B cell (primary cell): ENCODE data around the gene TMEM42. TPM values are rescaled to one million over a fixed set of nuclear protein-coding genes. Genes with fewer than 3 reads are reported as not detected.
A peak's percentile ranks its signal among the peaks of the same experiment; 100 is the strongest.

ENCODE experiments used
- ATAC-seq: fragments of 200-7000 bp; cut with Tn5 transposase; one replicate; pipeline ENCODE4 v1.10.0; 2021; ENCODE audit warnings: low read depth, mild to moderate bottlenecking, moderate number of reproducible peaks, moderate library complexity
- CTCF ChIA-PET: fragments of 350-600 bp; sonication (Branson Sonifier 250); formaldehyde crosslinking; loops from one replicate; lab custom pipeline; 2021; ENCODE audit warnings: antibody characterized with exemption, inconsistent platforms; lab: Charles Lee
- POLR2A ChIA-PET: fragments of 350-600 bp; sonication (Branson Sonifier 250); formaldehyde crosslinking; loops from one replicate; lab custom pipeline; 2021; ENCODE audit warnings: antibody characterized with exemption; lab: Charles Lee
- DNase-seq: peaks from one replicate; pipeline ENCODE4 v3.0.0; 2013
- H2AFZ ChIP-seq: 2 replicates; pipeline ENCODE4 v1.6.1; 2012; ENCODE audit warnings: mild to moderate bottlenecking, low read depth, low read length; ENCODE audit not compliant: insufficient read depth, poor library complexity, severe bottlenecking
- H3K27ac ChIP-seq, 2 donors: 1 replicate in 1 of 2; 2 replicates in 1 of 2; pipeline ENCODE4 v1.5.1; 2012 to 2013; ENCODE audit warnings: low read length in 2 of 2, mild to moderate bottlenecking in 2 of 2, moderate library complexity in 1 of 2
- H3K27me3 ChIP-seq, 4 experiments: fragments of 200-600 bp in 1 of 4; sonication (generic) in 1 of 4; replicated peaks in 1 of 4; 1 replicate in 2 of 4; 2 replicates in 2 of 4; pipeline versions ENCODE4 v1.6.1 to v1.7.0; 2013 to 2016; ENCODE audit warnings: low read length in 3 of 4, mild to moderate bottlenecking in 2 of 4, mixed read lengths in 1 of 4, moderate library complexity in 1 of 4; ENCODE audit not compliant: insufficient read depth in 4 of 4, control insufficient read depth in 3 of 4; ENCODE audit errors: control extremely low read depth in 1 of 4
- H3K36me3 ChIP-seq, 2 experiments: replicated peaks in 1 of 2; 1 replicate in 1 of 2; 2 replicates in 1 of 2; pipeline versions ENCODE4 v1.6.1 to v1.7.1; 2013; ENCODE audit warnings: low read length in 1 of 2; ENCODE audit not compliant: insufficient read depth in 2 of 2, control insufficient read depth in 1 of 2; ENCODE audit errors: control extremely low read depth in 1 of 2, extremely low read depth in 1 of 2
- H3K4me1 ChIP-seq, 2 donors: fragments of 200-600 bp in 1 of 2; sonication (generic) in 1 of 2; 1 replicate in 1 of 2; 2 replicates in 1 of 2; pipeline versions ENCODE4 v1.5.1 to v1.6.1; 2013 to 2017; ENCODE audit warnings: low read length in 2 of 2; ENCODE audit not compliant: control insufficient read depth in 2 of 2, insufficient read depth in 2 of 2
- H3K4me2 ChIP-seq: replicated peaks from 2 replicates; pipeline ENCODE3; 2012; ENCODE audit warnings: mild to moderate bottlenecking, low read depth, low read length; ENCODE audit not compliant: poor library complexity, severe bottlenecking
- H3K4me3 ChIP-seq, 5 experiments: fragments of 200-600 bp in 1 of 5; sonication (generic) in 1 of 5; 1 replicate in 3 of 5; 2 replicates in 2 of 5; pipeline versions ENCODE4 v1.5.1 to v1.7.0; 2011 to 2016; ENCODE audit warnings: low read length in 4 of 5, mild to moderate bottlenecking in 4 of 5, low read depth in 2 of 5, control low read depth in 1 of 5, moderate library complexity in 1 of 5; ENCODE audit not compliant: insufficient read depth in 1 of 5; ENCODE audit errors: control extremely low read depth in 1 of 5, extremely low read depth in 1 of 5
- H3K79me2 ChIP-seq: fragments of 200-600 bp; sonication (generic); one replicate; pipeline ENCODE4 v1.6.0; 2016; ENCODE audit warnings: low read length; ENCODE audit not compliant: control insufficient read depth, insufficient read depth
- H3K9ac ChIP-seq: fragments of 200-600 bp; sonication (generic); 2 replicates; pipeline ENCODE4 v1.6.1; 2017; ENCODE audit warnings: mild to moderate bottlenecking, low read length, moderate library complexity
- H3K9me3 ChIP-seq, 3 donors: one replicate each; pipeline versions ENCODE4 v1.6.1 to v1.7.1; 2013; ENCODE audit warnings: low read length in 2 of 3; ENCODE audit not compliant: control insufficient read depth in 2 of 3, insufficient read depth in 1 of 3; ENCODE audit errors: control extremely low read depth in 1 of 3
- H4K20me1 ChIP-seq: 2 replicates; pipeline ENCODE4 v1.6.0; 2012; ENCODE audit warnings: mild to moderate bottlenecking, low read length; ENCODE audit not compliant: insufficient read depth, control insufficient read depth, poor library complexity, severe bottlenecking
- H3K27ac Mint-ChIP-seq: one replicate; pipeline ENCODE4 v1.8.0; 2021; ENCODE audit warnings: mixed read lengths
- H3K27me3 Mint-ChIP-seq: one replicate; pipeline ENCODE4 v1.8.0; 2021; ENCODE audit warnings: mixed read lengths
- H3K4me1 Mint-ChIP-seq: one replicate; pipeline ENCODE4 v1.8.0; 2021; ENCODE audit warnings: mixed read lengths
- H3K4me3 Mint-ChIP-seq: one replicate; pipeline ENCODE4 v1.8.0; 2021; ENCODE audit warnings: mixed read lengths
- H3K9me3 Mint-ChIP-seq: one replicate; pipeline ENCODE4 v1.8.0; 2022; ENCODE audit warnings: mixed read lengths; ENCODE audit not compliant: insufficient read depth
- EZH2 ChIP-seq: IDR thresholded peaks from 2 replicates; pipeline ENCODE4 v1.6.1; 2012; ENCODE audit warnings: borderline replicate concordance, low read depth, mild to moderate bottlenecking, moderate library complexity, low read length; ENCODE audit not compliant: insufficient read depth, poor library complexity, severe bottlenecking
- WGBS: methylation state at CpG from one replicate; pipeline ENCODE4 v1.1.5; 2013; ENCODE audit warnings: missing lambda C conversion rate; ENCODE audit not compliant: insufficient coverage; 5-methylcytosine and 5-hydroxymethylcytosine counted together
- intact Hi-C: fragments of 100-400 bp; cut with micrococcal nuclease; formaldehyde crosslinking; loops from one replicate; pipeline ENCODE4 v1.10.0; 2022
- polyA plus RNA-seq: library from polyadenylated mRNA; depleted of rRNA; stranded (reverse); fragments of >200 nt; gene quantifications from 2 replicates; pipeline ENCODE4 v1.2.3, GENCODE V29; 2012
- total RNA-seq, 2 donors: library from RNA; stranded (reverse); fragments of 120-200 nt in 1 of 2; gene quantifications; 1 replicate in 1 of 2; 2 replicates in 1 of 2; pipeline versions ENCODE4 v1.2.3 to v1.2.4, GENCODE V29; 2013 to 2022
- TF ChIP-seq, protein P1 (sequence below): fragments of 200-600 bp; IDR thresholded peaks from one replicate; pipeline ENCODE4 v1.8.0; 2022; ENCODE audit warnings: antibody characterized with exemption, mild to moderate bottlenecking

TMEM42 gene
- total and polyA plus RNA-seq, 2 donors (not counting 1 experiment from before 2014, with no cell fraction given): 22.6 to 32.4 TPM

DNA sequence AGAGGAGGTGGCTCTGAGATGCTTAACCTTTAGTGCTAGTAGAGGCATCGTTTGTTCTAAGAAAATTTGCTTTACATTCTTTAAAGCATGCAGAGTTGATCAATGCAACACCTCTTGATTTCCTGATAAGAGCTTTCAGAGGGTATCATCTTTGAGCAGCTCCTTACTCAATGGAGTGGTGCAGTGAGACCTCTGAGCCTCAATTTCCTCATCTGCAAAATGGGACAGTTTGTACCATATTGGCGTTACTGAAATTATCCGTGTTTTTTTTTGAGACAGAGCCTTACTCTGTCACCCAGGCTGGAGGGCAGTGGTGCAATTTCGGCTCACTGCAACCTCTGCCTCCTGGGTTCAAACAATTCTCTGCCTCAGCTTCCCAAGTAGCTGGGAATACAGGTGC is 1.6 kb upstream of the TMEM42 start:
- intact Hi-C loops: loop anchor here (2.0 to 5.0 kb wide), 2 partner anchors 523 to 1169 kb away; partner anchors contain the start of genes ABHD5 and TCAIM

DNA sequence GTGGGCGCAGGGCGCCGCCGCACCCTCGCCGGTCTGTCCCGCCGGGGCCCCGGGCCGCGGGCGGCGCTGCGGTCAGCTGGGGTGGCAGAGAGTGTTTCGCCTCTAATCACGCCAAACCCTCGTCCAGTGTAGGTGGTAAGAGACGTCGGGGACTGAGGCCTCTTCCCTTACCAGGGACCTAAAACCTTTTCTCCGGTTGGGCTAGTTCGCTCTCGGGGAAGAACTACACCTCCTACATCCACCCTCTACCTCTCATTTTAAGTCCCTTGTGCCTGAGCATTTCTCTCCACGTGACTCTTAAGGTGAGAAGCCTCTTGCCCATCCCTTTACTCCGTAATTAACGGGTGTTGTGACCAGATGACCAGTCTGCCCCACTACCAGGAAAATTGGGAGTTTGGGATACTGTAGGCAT is 520 bp downstream of the TMEM42 start:
- POLR2A ChIA-PET: no interaction called here
- H3K79me2 ChIP-seq: peaks cover 8% of the 10 kb centered on the region
- no peaks in the 10 kb centered on the region for H3K27me3 ChIP-seq
- H3K36me3 ChIP-seq: peaks cover 0 to 5% of the 10 kb centered on the region in 2 experiments
- no peaks in the 10 kb centered on the region for H4K20me1 ChIP-seq
- Mint-ChIP-seq H3K4me3 (peak overlapping the region; percentile 90), H3K27me3 (no peaks in the 10 kb centered on the region), H3K9me3 (no peaks in the 10 kb centered on the region), H3K4me1 (peaks cover 23% of the 10 kb centered on the region), H3K27ac (peak overlapping the region; percentile 85)
- 0% methylated on average over 17 of the region's 25 CpGs for WGBS
- CTCF ChIA-PET: interaction anchor here (0.6 kb wide), 1 partner anchor 137 kb away, joined by 3 read pairs; no protein-coding TSS in a partner anchor
- H3K4me1 ChIP-seq: peaks cover 7 to 13% of the 10 kb centered on the region in 2 donors
- peak overlapping the region; percentile 60 to 93 (median 70) for H3K4me3 ChIP-seq
- peak overlapping the region; percentile 85 to 88 for H3K27ac ChIP-seq
- peak overlapping the region; percentile 69 for H2AFZ ChIP-seq
- peak overlapping the region; percentile 78 for H3K9ac ChIP-seq
- ATAC-seq (no peak), DNase-seq (no peak)
- intact Hi-C loops: loop anchor here (2.0 to 5.0 kb wide), 2 partner anchors 351 to 525 kb away; partner anchors contain the start of gene TCAIM
- peaks cover 0 to 2% (median 0%) of the 10 kb centered on the region in 3 donors for H3K9me3 ChIP-seq
- peak overlapping the region; percentile 79 for H3K4me2 ChIP-seq
- TF ChIP-seq, protein P1, sequence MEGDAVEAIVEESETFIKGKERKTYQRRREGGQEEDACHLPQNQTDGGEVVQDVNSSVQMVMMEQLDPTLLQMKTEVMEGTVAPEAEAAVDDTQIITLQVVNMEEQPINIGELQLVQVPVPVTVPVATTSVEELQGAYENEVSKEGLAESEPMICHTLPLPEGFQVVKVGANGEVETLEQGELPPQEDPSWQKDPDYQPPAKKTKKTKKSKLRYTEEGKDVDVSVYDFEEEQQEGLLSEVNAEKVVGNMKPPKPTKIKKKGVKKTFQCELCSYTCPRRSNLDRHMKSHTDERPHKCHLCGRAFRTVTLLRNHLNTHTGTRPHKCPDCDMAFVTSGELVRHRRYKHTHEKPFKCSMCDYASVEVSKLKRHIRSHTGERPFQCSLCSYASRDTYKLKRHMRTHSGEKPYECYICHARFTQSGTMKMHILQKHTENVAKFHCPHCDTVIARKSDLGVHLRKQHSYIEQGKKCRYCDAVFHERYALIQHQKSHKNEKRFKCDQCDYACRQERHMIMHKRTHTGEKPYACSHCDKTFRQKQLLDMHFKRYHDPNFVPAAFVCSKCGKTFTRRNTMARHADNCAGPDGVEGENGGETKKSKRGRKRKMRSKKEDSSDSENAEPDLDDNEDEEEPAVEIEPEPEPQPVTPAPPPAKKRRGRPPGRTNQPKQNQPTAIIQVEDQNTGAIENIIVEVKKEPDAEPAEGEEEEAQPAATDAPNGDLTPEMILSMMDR: no peak
- no peak for TF ChIP-seq EZH2

More for the DNA sequence above, 1.6 kb upstream of the TMEM42 start:
- Histone ChIP-seq H3K9ac (no peak overlapping the region), H3K4me3 (no peak overlapping the region), H3K27me3 (no peaks in the 10 kb centered on the region), H4K20me1 (no peaks in the 10 kb centered on the region), H2AFZ (no peak overlapping the region), H3K27ac (no peak overlapping the region), H3K4me2 (no peak overlapping the region), H3K79me2 (peaks cover 8% of the 10 kb centered on the region), H3K4me1 (peaks cover 7 to 13% of the 10 kb centered on the region in 2 donors), H3K36me3 (peaks cover 0 to under 1% of the 10 kb centered on the region in 2 experiments), H3K9me3 (peaks cover 0 to 9% (median 0%) of the 10 kb centered on the region in 3 donors)
- Mint-ChIP-seq H3K9me3 (no peaks in the 10 kb centered on the region), H3K27ac (no peak overlapping the region), H3K4me3 (peak overlapping the region; percentile 40), H3K27me3 (no peaks in the 10 kb centered on the region), H3K4me1 (peaks cover 20% of the 10 kb centered on the region)
- ATAC-seq (no peak), DNase-seq (no peak)
- 100% methylated on average over 3 of the region's 4 CpGs for WGBS
- CTCF ChIA-PET: no interaction called here
- POLR2A ChIA-PET: no interaction called here
- no peak for TF ChIP-seq EZH2
- TF ChIP-seq, protein P1: no peak
